ENCODE results near the gene ST3GAL2.

The ST3GAL2 gene

GRCh38 chr16:70399951-70400350 is 38.9 kb downstream of the ST3GAL2 start:
- no peak overlapping the region for H3K14ac ChIP-seq (ENCODE audit: low read length in 2 of 2)
- H3K4ac ChIP-seq (ENCODE audit: low read depth in 1 of 2, low read length in 2 of 2), result no peak overlapping the region
- no peaks in the 10 kb centered on the region for H3K9me3 ChIP-seq (ENCODE audit: control insufficient read depth, low read length)
- no peak overlapping the region for H2BK120ac ChIP-seq (ENCODE audit: low read depth, low read length)
- H2BK15ac ChIP-seq (ENCODE audit: low read depth, poor library complexity, severe bottlenecking), result no peak overlapping the region
- no peak overlapping the region for H3K27ac ChIP-seq (ENCODE audit: low read length, poor library complexity, severe bottlenecking)
- H2AFZ ChIP-seq (ENCODE audit: low read depth, low read length), result no peak overlapping the region
- H2BK5ac ChIP-seq (ENCODE audit: low read depth, low read length, poor library complexity, severe bottlenecking), result no peak overlapping the region
- H2BK12ac ChIP-seq (ENCODE audit: low read length in 2 of 2), result peak overlapping the region in 1 of 2 experiments; percentile 12
- H3K27me3 ChIP-seq (ENCODE audit: control insufficient read depth in 1 of 2, insufficient read depth in 1 of 2, low read length in 2 of 2), result no peaks in the 10 kb centered on the region
- H3K4me3 ChIP-seq (ENCODE audit: insufficient read depth in 1 of 2, low read depth in 1 of 2, low read length in 2 of 2), result no peak overlapping the region
- peaks cover 18 to 48% of the 10 kb centered on the region in 2 experiments for H3K36me3 ChIP-seq (ENCODE audit: control insufficient read depth in 1 of 2, insufficient read depth in 2 of 2, low read depth in 1 of 2, low read length in 2 of 2)
- H3K4me1 ChIP-seq (ENCODE audit: control insufficient read depth, insufficient read depth, low read depth, low read length), result peaks cover 15% of the 10 kb centered on the region
- peak overlapping the region; percentile 11 for H4K91ac ChIP-seq (ENCODE audit: low read length)
- WGBS, result 93% methylated on average over 10 of the region's 10 CpGs
- no peak for DNase-seq
- no peak overlapping the region for H2AK5ac ChIP-seq (ENCODE audit: low read length, severe bottlenecking)
- no peak overlapping the region for H4K8ac ChIP-seq (ENCODE audit: low read length)
- H3K79me1 ChIP-seq (replicated peaks; ENCODE audit: low read length, poor library complexity, severe bottlenecking), result peaks cover 45% of the 10 kb centered on the region
- no peak overlapping the region for H3K9ac ChIP-seq (ENCODE audit: low read length)
- no peak overlapping the region for H3K23ac ChIP-seq (ENCODE audit: low read length in 2 of 2)
- H3K18ac ChIP-seq (ENCODE audit: low read depth in 1 of 2, low read length in 2 of 2), result no peak overlapping the region
- H3K4me2 ChIP-seq (ENCODE audit: low read length, poor library complexity, severe bottlenecking), result no peak overlapping the region

- Histone ChIP-seq H3K18ac (ENCODE audit: low read depth in 1 of 2, low read length in 2 of 2) (no peak overlapping the region), H3K9ac (ENCODE audit: low read length) (no peak overlapping the region), H2AFZ (ENCODE audit: low read depth, low read length) (no peak overlapping the region), H2BK12ac (ENCODE audit: low read length in 2 of 2) (no peak overlapping the region), H2BK15ac (ENCODE audit: low read depth, poor library complexity, severe bottlenecking) (no peak overlapping the region), H3K4me1 (ENCODE audit: control insufficient read depth, insufficient read depth, low read depth, low read length) (peaks cover 15% of the 10 kb centered on the region), H3K14ac (ENCODE audit: low read length in 2 of 2) (no peak overlapping the region), H4K8ac (ENCODE audit: low read length) (no peak overlapping the region), H4K91ac (ENCODE audit: low read length) (no peak overlapping the region), H3K9me3 (ENCODE audit: control insufficient read depth, low read length) (no peaks in the 10 kb centered on the region), H3K27ac (ENCODE audit: low read length, poor library complexity, severe bottlenecking) (no peak overlapping the region), H3K23ac (ENCODE audit: low read length in 2 of 2) (no peak overlapping the region), H3K27me3 (ENCODE audit: control insufficient read depth in 1 of 2, insufficient read depth in 1 of 2, low read length in 2 of 2) (no peaks in the 10 kb centered on the region), H3K36me3 (ENCODE audit: control insufficient read depth in 1 of 2, insufficient read depth in 2 of 2, low read depth in 1 of 2, low read length in 2 of 2) (peaks cover 24 to 54% of the 10 kb centered on the region in 2 experiments), H2BK5ac (ENCODE audit: low read depth, low read length, poor library complexity, severe bottlenecking) (no peak overlapping the region), H3K79me1 (replicated peaks; ENCODE audit: low read length, poor library complexity, severe bottlenecking) (peaks cover 50% of the 10 kb centered on the region), H3K4me3 (ENCODE audit: insufficient read depth in 1 of 2, low read depth in 1 of 2, low read length in 2 of 2) (peak overlapping the region in 1 of 2 experiments; percentile 8), H2AK5ac (ENCODE audit: low read length, severe bottlenecking) (no peak overlapping the region), H3K4me2 (ENCODE audit: low read length, poor library complexity, severe bottlenecking) (no peak overlapping the region), H3K4ac (ENCODE audit: low read depth in 1 of 2, low read length in 2 of 2) (no peak overlapping the region), H2BK120ac (ENCODE audit: low read depth, low read length) (no peak overlapping the region)
- no peak for DNase-seq
- WGBS, result 93% methylated on average over 7 of the region's 8 CpGs
Measured at GRCh38 chr16:70399381-70399780, 39.5 kb downstream of the ST3GAL2 start.

- Histone ChIP-seq H3K4ac (ENCODE audit: low read depth in 1 of 2, low read length in 2 of 2) (no peak overlapping the region), H2AK5ac (ENCODE audit: low read length, severe bottlenecking) (no peak overlapping the region), H3K4me1 (ENCODE audit: control insufficient read depth, insufficient read depth, low read depth, low read length) (peaks cover 12% of the 10 kb centered on the region), H2BK5ac (ENCODE audit: low read depth, low read length, poor library complexity, severe bottlenecking) (no peak overlapping the region), H3K79me1 (replicated peaks; ENCODE audit: low read length, poor library complexity, severe bottlenecking) (peaks cover 55% of the 10 kb centered on the region), H2BK15ac (ENCODE audit: low read depth, poor library complexity, severe bottlenecking) (no peak overlapping the region), H2AFZ (ENCODE audit: low read depth, low read length) (no peak overlapping the region), H3K36me3 (ENCODE audit: control insufficient read depth in 1 of 2, insufficient read depth in 2 of 2, low read depth in 1 of 2, low read length in 2 of 2) (peaks cover 34 to 65% of the 10 kb centered on the region in 2 experiments), H2BK120ac (ENCODE audit: low read depth, low read length) (no peak overlapping the region), H3K9ac (ENCODE audit: low read length) (no peak overlapping the region), H2BK12ac (ENCODE audit: low read length in 2 of 2) (no peak overlapping the region), H4K91ac (ENCODE audit: low read length) (no peak overlapping the region), H3K14ac (ENCODE audit: low read length in 2 of 2) (no peak overlapping the region), H3K4me2 (ENCODE audit: low read length, poor library complexity, severe bottlenecking) (no peak overlapping the region), H4K8ac (ENCODE audit: low read length) (no peak overlapping the region), H3K4me3 (ENCODE audit: insufficient read depth in 1 of 2, low read depth in 1 of 2, low read length in 2 of 2) (no peak overlapping the region), H3K23ac (ENCODE audit: low read length in 2 of 2) (no peak overlapping the region), H3K9me3 (ENCODE audit: control insufficient read depth, low read length) (no peaks in the 10 kb centered on the region), H3K27ac (ENCODE audit: low read length, poor library complexity, severe bottlenecking) (no peak overlapping the region), H3K18ac (ENCODE audit: low read depth in 1 of 2, low read length in 2 of 2) (no peak overlapping the region), H3K27me3 (ENCODE audit: control insufficient read depth in 1 of 2, insufficient read depth in 1 of 2, low read length in 2 of 2) (no peaks in the 10 kb centered on the region)
- 96% methylated on average over 30 of the region's 30 CpGs for WGBS
- no peak for DNase-seq
Measured at GRCh38 chr16:70398177-70398743, 40.6 kb downstream of the ST3GAL2 start.

GRCh38 chr16:70396246-70396904 is 42.5 kb downstream of the ST3GAL2 start:
- Histone ChIP-seq H2BK12ac (ENCODE audit: low read length in 2 of 2) (no peak overlapping the region), H3K4ac (ENCODE audit: low read depth in 1 of 2, low read length in 2 of 2) (no peak overlapping the region), H3K27me3 (ENCODE audit: control insufficient read depth in 1 of 2, insufficient read depth in 1 of 2, low read length in 2 of 2) (no peaks in the 10 kb centered on the region), H3K4me2 (ENCODE audit: low read length, poor library complexity, severe bottlenecking) (no peak overlapping the region), H3K9me3 (ENCODE audit: control insufficient read depth, low read length) (no peaks in the 10 kb centered on the region), H3K4me3 (ENCODE audit: insufficient read depth in 1 of 2, low read depth in 1 of 2, low read length in 2 of 2) (no peak overlapping the region), H3K4me1 (ENCODE audit: control insufficient read depth, insufficient read depth, low read depth, low read length) (peaks cover 16% of the 10 kb centered on the region), H3K27ac (ENCODE audit: low read length, poor library complexity, severe bottlenecking) (no peak overlapping the region), H4K91ac (ENCODE audit: low read length) (no peak overlapping the region), H3K36me3 (ENCODE audit: control insufficient read depth in 1 of 2, insufficient read depth in 2 of 2, low read depth in 1 of 2, low read length in 2 of 2) (peaks cover 34 to 82% of the 10 kb centered on the region in 2 experiments), H3K9ac (ENCODE audit: low read length) (no peak overlapping the region), H2AK5ac (ENCODE audit: low read length, severe bottlenecking) (no peak overlapping the region), H3K79me1 (replicated peaks; ENCODE audit: low read length, poor library complexity, severe bottlenecking) (peaks cover 58% of the 10 kb centered on the region), H2AFZ (ENCODE audit: low read depth, low read length) (no peak overlapping the region), H3K23ac (ENCODE audit: low read length in 2 of 2) (no peak overlapping the region), H3K18ac (ENCODE audit: low read depth in 1 of 2, low read length in 2 of 2) (no peak overlapping the region), H2BK120ac (ENCODE audit: low read depth, low read length) (no peak overlapping the region), H3K14ac (ENCODE audit: low read length in 2 of 2) (no peak overlapping the region), H4K8ac (ENCODE audit: low read length) (no peak overlapping the region), H2BK15ac (ENCODE audit: low read depth, poor library complexity, severe bottlenecking) (no peak overlapping the region), H2BK5ac (ENCODE audit: low read depth, low read length, poor library complexity, severe bottlenecking) (no peak overlapping the region)
- WGBS, result 80% methylated on average over 6 of the region's 6 CpGs
- peak; percentile 80 for DNase-seq
